Measurements from ENCODE around the gene ITPR3.

- TF ChIP-seq, protein P1, sequence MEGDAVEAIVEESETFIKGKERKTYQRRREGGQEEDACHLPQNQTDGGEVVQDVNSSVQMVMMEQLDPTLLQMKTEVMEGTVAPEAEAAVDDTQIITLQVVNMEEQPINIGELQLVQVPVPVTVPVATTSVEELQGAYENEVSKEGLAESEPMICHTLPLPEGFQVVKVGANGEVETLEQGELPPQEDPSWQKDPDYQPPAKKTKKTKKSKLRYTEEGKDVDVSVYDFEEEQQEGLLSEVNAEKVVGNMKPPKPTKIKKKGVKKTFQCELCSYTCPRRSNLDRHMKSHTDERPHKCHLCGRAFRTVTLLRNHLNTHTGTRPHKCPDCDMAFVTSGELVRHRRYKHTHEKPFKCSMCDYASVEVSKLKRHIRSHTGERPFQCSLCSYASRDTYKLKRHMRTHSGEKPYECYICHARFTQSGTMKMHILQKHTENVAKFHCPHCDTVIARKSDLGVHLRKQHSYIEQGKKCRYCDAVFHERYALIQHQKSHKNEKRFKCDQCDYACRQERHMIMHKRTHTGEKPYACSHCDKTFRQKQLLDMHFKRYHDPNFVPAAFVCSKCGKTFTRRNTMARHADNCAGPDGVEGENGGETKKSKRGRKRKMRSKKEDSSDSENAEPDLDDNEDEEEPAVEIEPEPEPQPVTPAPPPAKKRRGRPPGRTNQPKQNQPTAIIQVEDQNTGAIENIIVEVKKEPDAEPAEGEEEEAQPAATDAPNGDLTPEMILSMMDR (IDR thresholded peaks at IDR 0.05): no peak
- no peak for TF ChIP-seq POLR2A (IDR thresholded peaks at IDR 0.05)
These were observed 43.5 kb downstream of the ITPR3 start for GRCh38 chr6:33664506-33665057.
